H1 (cell line): Measurements from ENCODE around the gene ANKRD34B. TPM values are rescaled to one million over a fixed set of nuclear protein-coding genes. Genes with fewer than 3 reads are reported as not detected.
A peak's percentile ranks its signal among the peaks of the same experiment; 100 is the strongest.

Source experiments
- ASH2L ChIP-seq: fragments of 200-600, 300-600 bp; sonication (generic); IDR thresholded peaks from one replicate; pipeline ENCODE4 v1.7.1; 2017; ENCODE audit warnings: low read length
- BACH1 ChIP-seq: IDR thresholded peaks from 2 replicates; pipeline ENCODE4 v1.6.1; 2012; ENCODE audit warnings: low read length, improper control_type of control experiment
- CBX8 ChIP-seq: fragments of 300-800, 300-1000 bp; sonication (generic); IDR thresholded peaks from 2 replicates; pipeline ENCODE4 v1.7.1; 2016; ENCODE audit warnings: low read depth, low read length, borderline replicate concordance
- CREB1 ChIP-seq: IDR thresholded peaks from 2 replicates; pipeline ENCODE4 v1.6.1; 2012; ENCODE audit warnings: inconsistent platforms
- EGR1 ChIP-seq: IDR thresholded peaks from 2 replicates; pipeline ENCODE4 v1.6.1; 2011; ENCODE audit warnings: low read depth, low read length, borderline replicate concordance
- EZH2 ChIP-seq: fragments of 200-600 bp; sonication (generic); IDR thresholded peaks from 2 replicates; pipeline ENCODE4 v1.7.1; 2012; ENCODE audit warnings: low read depth, mild to moderate bottlenecking, moderate library complexity, low read length, inconsistent platforms; ENCODE audit not compliant: severe bottlenecking
- FOSL1 ChIP-seq: IDR thresholded peaks from 2 replicates; pipeline ENCODE4 v1.6.1; 2011; ENCODE audit warnings: mild to moderate bottlenecking, low read depth, low read length, moderate library complexity; ENCODE audit not compliant: insufficient read depth
- KDM1A ChIP-seq: fragments of 200-600, 300-600 bp; sonication (generic); IDR thresholded peaks from 2 replicates; pipeline ENCODE4 v1.7.1; 2016; ENCODE audit warnings: mild to moderate bottlenecking, low read length, borderline replicate concordance
- KDM4A ChIP-seq: IDR thresholded peaks from one replicate; pipeline ENCODE4 v1.7.1; 2012; ENCODE audit warnings: low read depth, mild to moderate bottlenecking, moderate library complexity, low read length, inconsistent platforms; ENCODE audit not compliant: severe bottlenecking
- KDM5A ChIP-seq: fragments of 200-600 bp; IDR thresholded peaks from 2 replicates; pipeline ENCODE4 v1.7.1; 2012; ENCODE audit warnings: mild to moderate bottlenecking, low read length, inconsistent platforms, mixed read lengths
- PHF8 ChIP-seq: fragments of 200-600 bp; sonication (generic); conservative IDR thresholded peaks from 2 replicates; pipeline ENCODE4 v1.7.1; 2012; ENCODE audit warnings: low read depth, mild to moderate bottlenecking, inconsistent platforms, low read length, moderate library complexity
- POLR2AphosphoS5 ChIP-seq: IDR thresholded peaks from 2 replicates; pipeline ENCODE4 v1.6.1; 2011; ENCODE audit warnings: low read depth, low read length
- SIN3A ChIP-seq, 2 experiments: IDR thresholded peaks in 1 of 2; conservative IDR thresholded peaks in 1 of 2; 2 replicates each; pipeline ENCODE4 v1.6.1; 2011 to 2012; ENCODE audit warnings: low read length in 2 of 2, improper control_type of control experiment in 1 of 2, low read depth in 1 of 2, mild to moderate bottlenecking in 1 of 2
- SUZ12 ChIP-seq: fragments of 200-600 bp; sonication (generic); IDR thresholded peaks from 2 replicates; pipeline ENCODE4 v1.6.1; 2012; ENCODE audit warnings: mild to moderate bottlenecking, inconsistent platforms, low read length, moderate library complexity, mixed read lengths
- TAF1 ChIP-seq: IDR thresholded peaks from 2 replicates; pipeline ENCODE4 v1.6.1; 2011; ENCODE audit warnings: mild to moderate bottlenecking, low read depth, low read length
- TBP ChIP-seq: IDR thresholded peaks from 2 replicates; pipeline ENCODE4 v1.6.1; 2011; ENCODE audit warnings: low read depth, low read length, improper control_type of control experiment
- TEAD4 ChIP-seq: IDR thresholded peaks from 2 replicates; pipeline ENCODE4 v1.6.1; 2012; ENCODE audit warnings: low read depth, low read length, inconsistent platforms, mixed read lengths
- polyA plus RNA-seq, 7 experiments: library from polyadenylated mRNA; depleted of rRNA in 3 of 7; stranded (reverse) in 5 of 7; unstranded in 2 of 7; fragments of >200 nt in 5 of 7; fragments of 200-250 nt in 2 of 7; gene quantifications; 1 replicate in 5 of 7; 2 replicates in 1 of 7; 4 replicates in 1 of 7; pipeline versions ENCODE4 v1.2.1 to v1.2.3, GENCODE V29; 2011 to 2013; ENCODE audit warnings: missing spikeins in 2 of 7, mixed read lengths in 2 of 7
- total RNA-seq: library from RNA; stranded (reverse); fragmentation: NEBNext Ultra II Directional; extraction: Animal tissue kit (Norgen Biotek cat#: 25700); gene quantifications from 2 replicates; pipeline ENCODE4 v1.2.1, GENCODE V29; 2021
- TF ChIP-seq, protein P1 (sequence below): IDR thresholded peaks from 2 replicates; pipeline ENCODE4 v1.6.1; 2012; ENCODE audit warnings: low read length, inconsistent platforms
- TF ChIP-seq, protein P2 (sequence below), 3 experiments: IDR thresholded peaks; 1 replicate in 2 of 3; 2 replicates in 1 of 3; pipeline versions ENCODE4 v1.5.1 to v1.6.1; 2011; ENCODE audit warnings: low read length in 3 of 3, mild to moderate bottlenecking in 3 of 3, inconsistent platforms in 2 of 3, low read depth in 1 of 3, moderate library complexity in 1 of 3; ENCODE audit not compliant: insufficient read depth in 1 of 3; ENCODE audit errors: control extremely low read depth in 1 of 3

Gene ANKRD34B
- total and polyA plus RNA-seq, 2 of the 8 experiments (the other 6 are each of a cell fraction or from before 2014, with no cell fraction given): 1.5 to 6.3 TPM

DNA sequence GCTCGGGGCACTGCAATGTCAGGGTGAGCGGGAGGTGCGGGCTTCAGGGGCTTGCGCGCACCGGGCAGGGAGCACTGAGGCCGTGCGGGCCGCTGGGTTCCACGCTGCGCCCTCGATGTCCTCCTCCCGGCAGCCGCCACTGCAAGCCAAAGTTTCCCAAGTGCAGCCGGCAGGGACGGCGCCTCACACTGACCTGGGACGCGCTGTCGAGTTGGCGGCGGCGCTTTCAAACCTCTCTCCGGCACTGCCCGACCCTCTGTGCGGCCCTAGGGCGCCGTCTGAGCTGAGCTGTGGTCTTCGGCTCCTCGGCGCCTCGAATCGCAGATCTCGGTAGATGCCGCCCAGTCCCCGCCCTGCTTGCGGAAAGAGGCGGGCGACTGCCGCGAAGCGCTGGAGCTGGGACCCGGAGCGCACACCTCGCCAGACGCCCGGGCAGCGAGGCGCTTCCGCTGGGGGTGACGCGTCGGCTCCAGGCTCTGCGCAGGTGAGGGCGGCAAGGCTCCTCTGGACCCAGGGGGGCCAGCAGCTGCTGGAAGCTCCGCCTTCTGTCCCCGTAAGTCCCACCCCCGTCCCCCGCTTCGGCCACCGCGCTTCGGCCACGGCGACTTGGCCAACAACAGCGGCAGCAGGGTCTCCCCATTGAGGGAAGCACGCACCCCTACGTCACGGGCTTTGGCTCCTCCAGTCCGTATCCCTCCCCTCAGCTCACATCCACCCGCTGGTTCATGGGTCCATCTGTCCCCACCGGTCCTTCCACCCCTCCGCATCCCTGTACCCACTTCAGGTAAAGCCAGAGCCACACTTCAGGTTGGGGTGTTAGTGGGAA, at the start of gene ANKRD34B (continued):
- TF ChIP-seq, protein P1, sequence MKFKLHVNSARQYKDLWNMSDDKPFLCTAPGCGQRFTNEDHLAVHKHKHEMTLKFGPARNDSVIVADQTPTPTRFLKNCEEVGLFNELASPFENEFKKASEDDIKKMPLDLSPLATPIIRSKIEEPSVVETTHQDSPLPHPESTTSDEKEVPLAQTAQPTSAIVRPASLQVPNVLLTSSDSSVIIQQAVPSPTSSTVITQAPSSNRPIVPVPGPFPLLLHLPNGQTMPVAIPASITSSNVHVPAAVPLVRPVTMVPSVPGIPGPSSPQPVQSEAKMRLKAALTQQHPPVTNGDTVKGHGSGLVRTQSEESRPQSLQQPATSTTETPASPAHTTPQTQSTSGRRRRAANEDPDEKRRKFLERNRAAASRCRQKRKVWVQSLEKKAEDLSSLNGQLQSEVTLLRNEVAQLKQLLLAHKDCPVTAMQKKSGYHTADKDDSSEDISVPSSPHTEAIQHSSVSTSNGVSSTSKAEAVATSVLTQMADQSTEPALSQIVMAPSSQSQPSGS: peak; percentile 29; the same call in 1 of the 2 replicates
- TF ChIP-seq EZH2 (no peak), TBP (peak; percentile 49; the same call in 1 of the 2 replicates), TAF1 (peak; percentile 57; the same call in 1 of the 2 replicates), PHF8 (no peak), SIN3A (conservative IDR thresholded peaks at IDR 0.05 in 1 of 2, IDR thresholded peaks at IDR 0.05 in 1 of 2; ENCODE audit: low read depth in 1 of 2, low read length in 2 of 2) (no peak), POLR2AphosphoS5 (no peak; the same call in 1 of the 2 replicates), ASH2L (no peak), KDM4A (peak; percentile 31), CREB1 (peak; percentile 80), SUZ12 (peak; percentile 11; the same call in 1 of the 2 replicates), KDM5A (no peak), BACH1 (no peak), CBX8 (no peak), EGR1 (no peak), FOSL1 (no peak), TEAD4 (no peak), KDM1A (no peak)
- TF ChIP-seq, protein P2, sequence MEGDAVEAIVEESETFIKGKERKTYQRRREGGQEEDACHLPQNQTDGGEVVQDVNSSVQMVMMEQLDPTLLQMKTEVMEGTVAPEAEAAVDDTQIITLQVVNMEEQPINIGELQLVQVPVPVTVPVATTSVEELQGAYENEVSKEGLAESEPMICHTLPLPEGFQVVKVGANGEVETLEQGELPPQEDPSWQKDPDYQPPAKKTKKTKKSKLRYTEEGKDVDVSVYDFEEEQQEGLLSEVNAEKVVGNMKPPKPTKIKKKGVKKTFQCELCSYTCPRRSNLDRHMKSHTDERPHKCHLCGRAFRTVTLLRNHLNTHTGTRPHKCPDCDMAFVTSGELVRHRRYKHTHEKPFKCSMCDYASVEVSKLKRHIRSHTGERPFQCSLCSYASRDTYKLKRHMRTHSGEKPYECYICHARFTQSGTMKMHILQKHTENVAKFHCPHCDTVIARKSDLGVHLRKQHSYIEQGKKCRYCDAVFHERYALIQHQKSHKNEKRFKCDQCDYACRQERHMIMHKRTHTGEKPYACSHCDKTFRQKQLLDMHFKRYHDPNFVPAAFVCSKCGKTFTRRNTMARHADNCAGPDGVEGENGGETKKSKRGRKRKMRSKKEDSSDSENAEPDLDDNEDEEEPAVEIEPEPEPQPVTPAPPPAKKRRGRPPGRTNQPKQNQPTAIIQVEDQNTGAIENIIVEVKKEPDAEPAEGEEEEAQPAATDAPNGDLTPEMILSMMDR (IDR thresholded peaks at IDR 0.05; ENCODE audit: control extremely low read depth in 1 of 3, insufficient read depth in 1 of 3, low read depth in 1 of 3, low read length in 3 of 3): peak in 1 of 3 experiments; percentile 0; a peak in 1 of 4 replicates
